OCI-LY1 (cell line): ENCODE measurements around the gene CLPTM1L.

Source experiments
- H2AFZ ChIP-seq: fragments of 200-600 bp; sonication (generic), shearing (Covaris generic); 2 replicates; pipeline ENCODE4 v1.6.0; 2014; ENCODE audit warnings: antibody characterized with exemption, mild to moderate bottlenecking, low read length
- H3F3A ChIP-seq: fragments of 200-600 bp; sonication (generic), shearing (Covaris generic); 2 replicates; pipeline ENCODE4 v1.6.0; 2014; ENCODE audit warnings: mild to moderate bottlenecking, antibody characterized with exemption, low read length, moderate library complexity; ENCODE audit not compliant: insufficient read depth
- H3K27ac ChIP-seq: fragments of 200-600 bp; sonication (generic); 2 replicates; pipeline ENCODE4 v1.5.1; 2014; ENCODE audit warnings: low read length, mixed run types, mild to moderate bottlenecking, low read depth; ENCODE audit not compliant: poor library complexity, severe bottlenecking
- H3K27me3 ChIP-seq: fragments of 200-600 bp; sonication (generic); 2 replicates; pipeline ENCODE4 v1.6.0; 2014; ENCODE audit warnings: antibody characterized with exemption, mild to moderate bottlenecking, low read length, moderate library complexity; ENCODE audit not compliant: insufficient read depth
- H3K36me3 ChIP-seq: fragments of 200-600 bp; sonication (generic); 2 replicates; pipeline ENCODE4 v1.6.1; 2014; ENCODE audit warnings: mild to moderate bottlenecking, antibody characterized with exemption, low read length, moderate library complexity, mixed read lengths; ENCODE audit not compliant: insufficient read depth
- H3K4me1 ChIP-seq: fragments of 200-600 bp; sonication (generic); 2 replicates; pipeline ENCODE4 v1.5.1; 2014; ENCODE audit warnings: mild to moderate bottlenecking, low read length, moderate library complexity; ENCODE audit not compliant: insufficient read depth, severe bottlenecking
- H3K4me2 ChIP-seq: fragments of 200-600 bp; sonication (generic), shearing (Covaris generic); 2 replicates; pipeline ENCODE4 v1.6.1; 2014; ENCODE audit warnings: low read length
- H3K4me3 ChIP-seq: fragments of 200-600 bp; sonication (generic); 2 replicates; pipeline ENCODE4 v1.5.1; 2014; ENCODE audit warnings: low read length, low read depth, mild to moderate bottlenecking, mixed read lengths; ENCODE audit not compliant: poor library complexity, severe bottlenecking
- H3K79me2 ChIP-seq: fragments of 200-600 bp; shearing (Covaris generic); 2 replicates; pipeline ENCODE4 v1.6.1; 2016; ENCODE audit warnings: mixed run types, low read length, mixed read lengths; ENCODE audit not compliant: insufficient read depth
- H3K9ac ChIP-seq: fragments of 200-600 bp; sonication (generic), shearing (Covaris generic); 2 replicates; pipeline ENCODE4 v1.6.1; 2014; ENCODE audit warnings: mild to moderate bottlenecking, low read length, mixed read lengths
- H3K9me2 ChIP-seq: fragments of 200-600 bp; sonication (generic), shearing (Covaris generic); 2 replicates; pipeline ENCODE4 v1.6.1; 2014; ENCODE audit warnings: low read depth, mild to moderate bottlenecking, low read length, mixed read lengths
- H3K9me3 ChIP-seq: fragments of 200-600 bp; shearing (Covaris generic); 2 replicates; pipeline ENCODE4 v1.6.1; 2014; ENCODE audit warnings: low read length, mixed read lengths
- H4K20me1 ChIP-seq: fragments of 200-600 bp; sonication (generic), shearing (Covaris generic); 2 replicates; pipeline ENCODE4 v1.6.0; 2016; ENCODE audit warnings: mild to moderate bottlenecking, low read length; ENCODE audit not compliant: insufficient read depth
- EZH2 ChIP-seq: fragments of 200-600 bp; sonication (generic), shearing (Covaris generic); IDR thresholded peaks from 2 replicates; pipeline ENCODE4 v1.8.0; 2017; ENCODE audit warnings: borderline replicate concordance, mixed run types, mild to moderate bottlenecking, antibody characterized with exemption, low read length, moderate library complexity, mixed read lengths
- TF ChIP-seq, protein P1 (sequence below): fragments of 200-600 bp; sonication (generic), shearing (Covaris generic); IDR thresholded peaks from 2 replicates; pipeline ENCODE4 v1.5.1; 2017; ENCODE audit warnings: mild to moderate bottlenecking, antibody characterized with exemption, low read length, moderate library complexity, mixed read lengths

The CLPTM1L gene

GRCh38 chr5:1302258-1302657 is 42.6 kb downstream of the CLPTM1L start:
- TF ChIP-seq EZH2: no peak
- TF ChIP-seq, protein P1, sequence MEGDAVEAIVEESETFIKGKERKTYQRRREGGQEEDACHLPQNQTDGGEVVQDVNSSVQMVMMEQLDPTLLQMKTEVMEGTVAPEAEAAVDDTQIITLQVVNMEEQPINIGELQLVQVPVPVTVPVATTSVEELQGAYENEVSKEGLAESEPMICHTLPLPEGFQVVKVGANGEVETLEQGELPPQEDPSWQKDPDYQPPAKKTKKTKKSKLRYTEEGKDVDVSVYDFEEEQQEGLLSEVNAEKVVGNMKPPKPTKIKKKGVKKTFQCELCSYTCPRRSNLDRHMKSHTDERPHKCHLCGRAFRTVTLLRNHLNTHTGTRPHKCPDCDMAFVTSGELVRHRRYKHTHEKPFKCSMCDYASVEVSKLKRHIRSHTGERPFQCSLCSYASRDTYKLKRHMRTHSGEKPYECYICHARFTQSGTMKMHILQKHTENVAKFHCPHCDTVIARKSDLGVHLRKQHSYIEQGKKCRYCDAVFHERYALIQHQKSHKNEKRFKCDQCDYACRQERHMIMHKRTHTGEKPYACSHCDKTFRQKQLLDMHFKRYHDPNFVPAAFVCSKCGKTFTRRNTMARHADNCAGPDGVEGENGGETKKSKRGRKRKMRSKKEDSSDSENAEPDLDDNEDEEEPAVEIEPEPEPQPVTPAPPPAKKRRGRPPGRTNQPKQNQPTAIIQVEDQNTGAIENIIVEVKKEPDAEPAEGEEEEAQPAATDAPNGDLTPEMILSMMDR: no peak
- Histone ChIP-seq H2AFZ (no peak overlapping the region), H3K9ac (no peak overlapping the region), H3K4me1 (peaks cover 14% of the 10 kb centered on the region), H3K36me3 (no peaks in the 10 kb centered on the region), H4K20me1 (no peaks in the 10 kb centered on the region), H3K79me2 (no peaks in the 10 kb centered on the region), H3K4me3 (no peak overlapping the region), H3K9me2 (no peaks in the 10 kb centered on the region), H3K9me3 (no peaks in the 10 kb centered on the region), H3K27ac (no peak overlapping the region), H3K4me2 (no peak overlapping the region), H3K27me3 (no peaks in the 10 kb centered on the region; the same call in 1 of the 2 replicates), H3F3A (0 out of 2 replicates have a peak, but pooled peaks cover 3% of the 10 kb centered on the region)

GRCh38 chr5:1300581-1301083 is 44.3 kb downstream of the CLPTM1L start:
- Histone ChIP-seq H3K27me3 (no peaks in the 10 kb centered on the region; the same call in 1 of the 2 replicates), H3K27ac (no peak overlapping the region), H4K20me1 (no peaks in the 10 kb centered on the region), H2AFZ (no peak overlapping the region), H3K36me3 (no peaks in the 10 kb centered on the region), H3F3A (no peaks in the 10 kb centered on the region), H3K9me2 (no peaks in the 10 kb centered on the region), H3K79me2 (no peaks in the 10 kb centered on the region), H3K4me3 (no peak overlapping the region), H3K9ac (no peak overlapping the region), H3K4me2 (no peak overlapping the region), H3K4me1 (peaks cover 30% of the 10 kb centered on the region), H3K9me3 (no peaks in the 10 kb centered on the region)
- TF ChIP-seq, protein P1: no peak
- no peak for TF ChIP-seq EZH2

GRCh38 chr5:1299961-1300360 is 44.9 kb downstream of the CLPTM1L start:
- Histone ChIP-seq H3K9me2 (no peaks in the 10 kb centered on the region), H2AFZ (no peak overlapping the region), H3K9me3 (no peaks in the 10 kb centered on the region), H3K4me3 (no peak overlapping the region), H3K27me3 (no peaks in the 10 kb centered on the region; the same call in 1 of the 2 replicates), H3K79me2 (no peaks in the 10 kb centered on the region), H3K27ac (no peak overlapping the region), H3F3A (no peaks in the 10 kb centered on the region), H3K9ac (no peak overlapping the region), H3K4me1 (peaks cover 37% of the 10 kb centered on the region), H3K36me3 (no peaks in the 10 kb centered on the region), H4K20me1 (no peaks in the 10 kb centered on the region), H3K4me2 (no peak overlapping the region)
- TF ChIP-seq EZH2: no peak
- TF ChIP-seq, protein P1: no peak
